Measurements from ENCODE around the gene CEP95. TPM values are rescaled to one million over a fixed set of nuclear protein-coding genes. Genes with fewer than 3 reads are reported as not detected.

CEP95 gene
- polyA plus RNA-seq, 1 donor from 2014 or later: 220 TPM

DNA sequence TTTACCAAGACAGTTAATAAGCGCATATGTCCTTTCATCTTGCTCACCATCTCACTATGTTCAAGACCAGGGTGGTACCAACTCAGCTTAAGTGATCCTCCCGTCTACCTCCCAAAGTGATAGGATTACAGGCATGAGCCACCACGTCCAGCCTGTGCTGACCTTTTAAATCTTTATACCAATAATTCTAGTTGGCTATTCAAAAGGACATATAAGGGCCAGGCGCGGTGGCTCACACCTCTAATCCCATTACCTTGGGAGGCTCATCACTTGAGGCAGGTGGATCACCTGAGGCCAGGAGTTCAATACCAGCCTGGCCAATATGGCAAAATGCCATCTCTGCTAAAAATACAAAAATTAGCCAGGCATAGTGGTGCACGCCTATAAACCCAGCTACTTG is 2.4 kb downstream of the CEP95 start:
- Histone ChIP-seq H4K20me1 (ENCODE audit: insufficient read depth) (peaks cover 16% of the 10 kb centered on the region), H3K27me3 (ENCODE audit: insufficient read depth, low read depth, low read length) (no peaks in the 10 kb centered on the region), H3K9me3 (ENCODE audit: low read length) (no peaks in the 10 kb centered on the region), H3K79me2 (replicated peaks; ENCODE audit: insufficient read depth, low read length) (peaks cover 63% of the 10 kb centered on the region), H2AFZ (ENCODE audit: low read depth, low read length) (no peak overlapping the region), H3K4me3 (ENCODE audit: low read length) (peak overlapping the region; percentile 61), H3K4me2 (ENCODE audit: low read length) (no peak overlapping the region), H3K36me3 (ENCODE audit: insufficient read depth, low read length) (no peaks in the 10 kb centered on the region), H3F3A (ENCODE audit: insufficient read depth, low read length, poor library complexity, severe bottlenecking) (peaks cover 8% of the 10 kb centered on the region), H3K27ac (ENCODE audit: low read length) (no peak overlapping the region), H3K9ac (ENCODE audit: low read length) (no peak overlapping the region), H3K9me2 (ENCODE audit: insufficient read depth, low read length) (no peaks in the 10 kb centered on the region)
- no peak for TF ChIP-seq RAD21 (conservative IDR thresholded peaks at IDR 0.05)
- TF ChIP-seq SMC3 (conservative IDR thresholded peaks at IDR 0.05; ENCODE audit: poor library complexity): no peak

GRCh38 chr17:64515419-64515818 is 8.6 kb downstream of the CEP95 start:
- Histone ChIP-seq H2AFZ (ENCODE audit: low read depth, low read length) (no peak overlapping the region), H3K27me3 (ENCODE audit: insufficient read depth, low read depth, low read length) (no peaks in the 10 kb centered on the region), H3K9me2 (ENCODE audit: insufficient read depth, low read length) (no peaks in the 10 kb centered on the region), H3K9me3 (ENCODE audit: low read length) (no peaks in the 10 kb centered on the region), H3K36me3 (ENCODE audit: insufficient read depth, low read length) (peaks cover 7% of the 10 kb centered on the region), H3K27ac (ENCODE audit: low read length) (no peak overlapping the region), H3K4me2 (ENCODE audit: low read length) (no peak overlapping the region), H3K4me3 (ENCODE audit: low read length) (no peak overlapping the region), H3F3A (ENCODE audit: insufficient read depth, low read length, poor library complexity, severe bottlenecking) (no peaks in the 10 kb centered on the region), H4K20me1 (ENCODE audit: insufficient read depth) (peaks cover 13% of the 10 kb centered on the region), H3K9ac (ENCODE audit: low read length) (no peak overlapping the region), H3K79me2 (replicated peaks; ENCODE audit: insufficient read depth, low read length) (peaks cover 22% of the 10 kb centered on the region)
- TF ChIP-seq, protein P1, sequence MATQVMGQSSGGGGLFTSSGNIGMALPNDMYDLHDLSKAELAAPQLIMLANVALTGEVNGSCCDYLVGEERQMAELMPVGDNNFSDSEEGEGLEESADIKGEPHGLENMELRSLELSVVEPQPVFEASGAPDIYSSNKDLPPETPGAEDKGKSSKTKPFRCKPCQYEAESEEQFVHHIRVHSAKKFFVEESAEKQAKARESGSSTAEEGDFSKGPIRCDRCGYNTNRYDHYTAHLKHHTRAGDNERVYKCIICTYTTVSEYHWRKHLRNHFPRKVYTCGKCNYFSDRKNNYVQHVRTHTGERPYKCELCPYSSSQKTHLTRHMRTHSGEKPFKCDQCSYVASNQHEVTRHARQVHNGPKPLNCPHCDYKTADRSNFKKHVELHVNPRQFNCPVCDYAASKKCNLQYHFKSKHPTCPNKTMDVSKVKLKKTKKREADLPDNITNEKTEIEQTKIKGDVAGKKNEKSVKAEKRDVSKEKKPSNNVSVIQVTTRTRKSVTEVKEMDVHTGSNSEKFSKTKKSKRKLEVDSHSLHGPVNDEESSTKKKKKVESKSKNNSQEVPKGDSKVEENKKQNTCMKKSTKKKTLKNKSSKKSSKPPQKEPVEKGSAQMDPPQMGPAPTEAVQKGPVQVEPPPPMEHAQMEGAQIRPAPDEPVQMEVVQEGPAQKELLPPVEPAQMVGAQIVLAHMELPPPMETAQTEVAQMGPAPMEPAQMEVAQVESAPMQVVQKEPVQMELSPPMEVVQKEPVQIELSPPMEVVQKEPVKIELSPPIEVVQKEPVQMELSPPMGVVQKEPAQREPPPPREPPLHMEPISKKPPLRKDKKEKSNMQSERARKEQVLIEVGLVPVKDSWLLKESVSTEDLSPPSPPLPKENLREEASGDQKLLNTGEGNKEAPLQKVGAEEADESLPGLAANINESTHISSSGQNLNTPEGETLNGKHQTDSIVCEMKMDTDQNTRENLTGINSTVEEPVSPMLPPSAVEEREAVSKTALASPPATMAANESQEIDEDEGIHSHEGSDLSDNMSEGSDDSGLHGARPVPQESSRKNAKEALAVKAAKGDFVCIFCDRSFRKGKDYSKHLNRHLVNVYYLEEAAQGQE (IDR thresholded peaks at IDR 0.05; ENCODE audit: borderline replicate concordance): no peak
- no peak for TF ChIP-seq MXI1 (conservative IDR thresholded peaks at IDR 0.05; ENCODE audit: poor library complexity, severe bottlenecking)
- no peak for TF ChIP-seq EZH2 (IDR thresholded peaks at IDR 0.05; ENCODE audit: borderline replicate concordance, insufficient read depth, low read length, poor library complexity, severe bottlenecking)
- TF ChIP-seq RAD21 (conservative IDR thresholded peaks at IDR 0.05): no peak
- TF ChIP-seq SMC3 (conservative IDR thresholded peaks at IDR 0.05; ENCODE audit: poor library complexity): no peak
- no peak for TF ChIP-seq EP300 (conservative IDR thresholded peaks at IDR 0.05; ENCODE audit: poor library complexity, severe bottlenecking)
- TF ChIP-seq, protein P2, sequence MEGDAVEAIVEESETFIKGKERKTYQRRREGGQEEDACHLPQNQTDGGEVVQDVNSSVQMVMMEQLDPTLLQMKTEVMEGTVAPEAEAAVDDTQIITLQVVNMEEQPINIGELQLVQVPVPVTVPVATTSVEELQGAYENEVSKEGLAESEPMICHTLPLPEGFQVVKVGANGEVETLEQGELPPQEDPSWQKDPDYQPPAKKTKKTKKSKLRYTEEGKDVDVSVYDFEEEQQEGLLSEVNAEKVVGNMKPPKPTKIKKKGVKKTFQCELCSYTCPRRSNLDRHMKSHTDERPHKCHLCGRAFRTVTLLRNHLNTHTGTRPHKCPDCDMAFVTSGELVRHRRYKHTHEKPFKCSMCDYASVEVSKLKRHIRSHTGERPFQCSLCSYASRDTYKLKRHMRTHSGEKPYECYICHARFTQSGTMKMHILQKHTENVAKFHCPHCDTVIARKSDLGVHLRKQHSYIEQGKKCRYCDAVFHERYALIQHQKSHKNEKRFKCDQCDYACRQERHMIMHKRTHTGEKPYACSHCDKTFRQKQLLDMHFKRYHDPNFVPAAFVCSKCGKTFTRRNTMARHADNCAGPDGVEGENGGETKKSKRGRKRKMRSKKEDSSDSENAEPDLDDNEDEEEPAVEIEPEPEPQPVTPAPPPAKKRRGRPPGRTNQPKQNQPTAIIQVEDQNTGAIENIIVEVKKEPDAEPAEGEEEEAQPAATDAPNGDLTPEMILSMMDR (IDR thresholded peaks at IDR 0.05; ENCODE audit: poor library complexity, severe bottlenecking): no peak
- TF ChIP-seq POLR2AphosphoS5 (IDR thresholded peaks at IDR 0.05): no peak
- TF ChIP-seq TAF1 (IDR thresholded peaks at IDR 0.05; ENCODE audit: low read depth): no peak

DNA sequence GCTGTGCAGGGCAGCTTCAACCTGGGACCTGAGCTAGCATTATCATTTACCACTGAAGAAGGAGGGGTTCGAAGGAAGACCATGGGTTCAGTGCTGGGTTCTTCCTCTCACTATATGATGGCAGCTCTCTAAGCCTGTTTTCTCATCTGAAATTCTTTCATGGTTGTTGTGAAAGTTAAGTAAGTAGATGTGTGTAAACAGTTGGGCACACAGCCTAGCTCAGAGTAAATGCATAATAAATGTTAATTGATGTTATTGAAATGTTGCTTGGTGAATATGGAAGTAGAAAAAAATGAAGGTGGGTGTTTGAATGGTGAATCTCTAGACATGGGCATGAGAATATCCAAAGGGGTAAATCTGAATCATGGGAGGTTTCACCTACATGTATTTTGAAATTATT is 9.1 kb downstream of the CEP95 start:
- Histone ChIP-seq H3K36me3 (ENCODE audit: insufficient read depth, low read length) (peaks cover 11% of the 10 kb centered on the region), H3K9me3 (ENCODE audit: low read length) (no peaks in the 10 kb centered on the region), H2AFZ (ENCODE audit: low read depth, low read length) (no peak overlapping the region), H3K9ac (ENCODE audit: low read length) (no peak overlapping the region), H3K4me2 (ENCODE audit: low read length) (no peak overlapping the region), H3K4me3 (ENCODE audit: low read length) (no peak overlapping the region), H3K27me3 (ENCODE audit: insufficient read depth, low read depth, low read length) (no peaks in the 10 kb centered on the region), H3K79me2 (replicated peaks; ENCODE audit: insufficient read depth, low read length) (peaks cover 18% of the 10 kb centered on the region), H3F3A (ENCODE audit: insufficient read depth, low read length, poor library complexity, severe bottlenecking) (no peaks in the 10 kb centered on the region), H3K27ac (ENCODE audit: low read length) (no peak overlapping the region), H3K9me2 (ENCODE audit: insufficient read depth, low read length) (no peaks in the 10 kb centered on the region), H4K20me1 (ENCODE audit: insufficient read depth) (peaks cover 13% of the 10 kb centered on the region)
- TF ChIP-seq, protein P1 (IDR thresholded peaks at IDR 0.05; ENCODE audit: borderline replicate concordance): no peak
- TF ChIP-seq, protein P2 (IDR thresholded peaks at IDR 0.05; ENCODE audit: poor library complexity, severe bottlenecking): no peak
- no peak for TF ChIP-seq TAF1 (IDR thresholded peaks at IDR 0.05; ENCODE audit: low read depth)
- no peak for TF ChIP-seq SMC3 (conservative IDR thresholded peaks at IDR 0.05; ENCODE audit: poor library complexity)
- TF ChIP-seq POLR2AphosphoS5 (IDR thresholded peaks at IDR 0.05): no peak
- no peak for TF ChIP-seq EP300 (conservative IDR thresholded peaks at IDR 0.05; ENCODE audit: poor library complexity, severe bottlenecking)
- TF ChIP-seq RAD21 (conservative IDR thresholded peaks at IDR 0.05): no peak
- TF ChIP-seq EZH2 (IDR thresholded peaks at IDR 0.05; ENCODE audit: borderline replicate concordance, insufficient read depth, low read length, poor library complexity, severe bottlenecking): no peak
- TF ChIP-seq MXI1 (conservative IDR thresholded peaks at IDR 0.05; ENCODE audit: poor library complexity, severe bottlenecking): no peak

Data from neural cell (in vitro differentiated cells).